NCI-H2196 (cell line): ENCODE measurements around the gene KCTD10.

Experiments
- DNase-seq: peaks from one replicate; lab custom pipeline; 2025; ENCODE audit not compliant: unreplicated experiment; lab: John Stamatoyannopoulos, UW

Gene KCTD10

GRCh38 chr12:109495012-109495411 lies 17.9 kb upstream of the KCTD10 start:
- DNase-seq = no peak

- DNase-seq = no peak
Measured at GRCh38 chr12:109494348-109494881, 17.3 kb upstream of the KCTD10 start.

- no peak for DNase-seq
Measured at GRCh38 chr12:109493938-109494337, 16.8 kb upstream of the KCTD10 start.

- no peak for DNase-seq
Measured at GRCh38 chr12:109493090-109493489, 16.0 kb upstream of the KCTD10 start.

- DNase-seq = peak; percentile 11
Measured at GRCh38 chr12:109492371-109492770, 15.3 kb upstream of the KCTD10 start.

- no peak for DNase-seq
Measured at GRCh38 chr12:109491671-109492070, 14.6 kb upstream of the KCTD10 start.

- no peak for DNase-seq
Measured at GRCh38 chr12:109489955-109490565, 13.0 kb upstream of the KCTD10 start.

- DNase-seq = no peak
Measured at GRCh38 chr12:109489016-109489954, 12.2 kb upstream of the KCTD10 start.

- no peak for DNase-seq
Measured at GRCh38 chr12:109488051-109488665, 11.1 kb upstream of the KCTD10 start.

GRCh38 chr12:109487181-109488050 lies 10.3 kb upstream of the KCTD10 start:
- no peak for DNase-seq

- DNase-seq = no peak
Measured at GRCh38 chr12:109485201-109485600, 8.1 kb upstream of the KCTD10 start.

- no peak for DNase-seq
Measured at GRCh38 chr12:109483346-109483745, 6.2 kb upstream of the KCTD10 start.

GRCh38 chr12:109482894-109483293 lies 5.8 kb upstream of the KCTD10 start:
- no peak for DNase-seq

GRCh38 chr12:109482491-109482890 lies 5.4 kb upstream of the KCTD10 start:
- DNase-seq = no peak

GRCh38 chr12:109481863-109482262 lies 4.8 kb upstream of the KCTD10 start:
- DNase-seq = no peak

- DNase-seq = no peak
Measured at GRCh38 chr12:109480356-109480755, 3.3 kb upstream of the KCTD10 start.

- DNase-seq = no peak
Measured at GRCh38 chr12:109479761-109480160, 2.7 kb upstream of the KCTD10 start.

- DNase-seq = no peak
Measured at GRCh38 chr12:109477963-109478315, 839 bp upstream of the KCTD10 start.

- no peak for DNase-seq
Measured at GRCh38 chr12:109476807-109477184, 304 bp downstream of the KCTD10 start.

GRCh38 chr12:109475993-109476806 lies 900 bp downstream of the KCTD10 start:
- no peak for DNase-seq
